ENCODE results near the gene TSFM. TPM values are rescaled to one million over a fixed set of nuclear protein-coding genes. Genes with fewer than 3 reads are reported as not detected.

TSFM gene
- total and polyA plus RNA-seq, 9 donors, result 24.2 to 38.6 (median 28.8) TPM

- peaks cover 8% of the 10 kb centered on the region for H3K4me1 ChIP-seq (ENCODE audit: control insufficient read depth, insufficient read depth, low read length)
- DNase-seq, result no peak
- H3K4me3 ChIP-seq (ENCODE audit: low read length), result no peak overlapping the region
- H3K27me3 ChIP-seq (ENCODE audit: control insufficient read depth, insufficient read depth, low read length), result no peaks in the 10 kb centered on the region
- WGBS (ENCODE audit: insufficient coverage), result no CpG with 5 or more reads among the region's 1 CpG
- H3K9me3 ChIP-seq (replicated peaks; ENCODE audit: control insufficient read depth, low read depth, low read length), result no peaks in the 10 kb centered on the region
- H3K27ac ChIP-seq (ENCODE audit: low read length), result no peak overlapping the region
- H3K36me3 ChIP-seq (ENCODE audit: control insufficient read depth, insufficient read depth, low read length), result peaks cover 19% of the 10 kb centered on the region
These were observed 2.9 kb upstream of the TSFM start for GRCh38 chr12:57779736-57780135.

- WGBS (ENCODE audit: insufficient coverage), result 94% methylated on average over 3 of the region's 4 CpGs
- H3K27ac ChIP-seq (ENCODE audit: low read length), result no peak overlapping the region
These were observed 2.2 kb upstream of the TSFM start for GRCh38 chr12:57780284-57780897.

GRCh38 chr12:57781244-57781643 lies 1.3 kb upstream of the TSFM start:
- H3K36me3 ChIP-seq (ENCODE audit: control insufficient read depth, insufficient read depth, low read length), result peaks cover 21% of the 10 kb centered on the region
- 100% methylated on average over 2 of the region's 3 CpGs for WGBS (ENCODE audit: insufficient coverage)
- H3K27me3 ChIP-seq (ENCODE audit: control insufficient read depth, insufficient read depth, low read length), result no peaks in the 10 kb centered on the region
- H3K9me3 ChIP-seq (replicated peaks; ENCODE audit: control insufficient read depth, low read depth, low read length), result no peaks in the 10 kb centered on the region
- peaks cover 8% of the 10 kb centered on the region for H3K4me1 ChIP-seq (ENCODE audit: control insufficient read depth, insufficient read depth, low read length)
- no peak overlapping the region for H3K4me3 ChIP-seq (ENCODE audit: low read length)
- DNase-seq, result no peak
- H3K27ac ChIP-seq (ENCODE audit: low read length), result no peak overlapping the region

More at GRCh38 chr12:57780284-57780897, 2.2 kb upstream of the TSFM start:
- Histone ChIP-seq H3K4me3 (ENCODE audit: low read length) (no peak overlapping the region), H3K36me3 (ENCODE audit: control insufficient read depth, insufficient read depth, low read length) (peaks cover 21% of the 10 kb centered on the region), H3K4me1 (ENCODE audit: control insufficient read depth, insufficient read depth, low read length) (peaks cover 8% of the 10 kb centered on the region), H3K27me3 (ENCODE audit: control insufficient read depth, insufficient read depth, low read length) (no peaks in the 10 kb centered on the region), H3K9me3 (replicated peaks; ENCODE audit: control insufficient read depth, low read depth, low read length) (no peaks in the 10 kb centered on the region)
- no peak for DNase-seq

GRCh38 chr12:57781801-57782200 lies 786 bp upstream of the TSFM start:
- Histone ChIP-seq H3K27ac (ENCODE audit: low read length) (no peak overlapping the region), H3K36me3 (ENCODE audit: control insufficient read depth, insufficient read depth, low read length) (peaks cover 25% of the 10 kb centered on the region), H3K4me1 (ENCODE audit: control insufficient read depth, insufficient read depth, low read length) (peaks cover 8% of the 10 kb centered on the region), H3K9me3 (replicated peaks; ENCODE audit: control insufficient read depth, low read depth, low read length) (no peaks in the 10 kb centered on the region), H3K4me3 (ENCODE audit: low read length) (no peak overlapping the region), H3K27me3 (ENCODE audit: control insufficient read depth, insufficient read depth, low read length) (no peaks in the 10 kb centered on the region)
- DNase-seq, result no peak
- 56% methylated on average over 2 of the region's 2 CpGs for WGBS (ENCODE audit: insufficient coverage)

DNA sequence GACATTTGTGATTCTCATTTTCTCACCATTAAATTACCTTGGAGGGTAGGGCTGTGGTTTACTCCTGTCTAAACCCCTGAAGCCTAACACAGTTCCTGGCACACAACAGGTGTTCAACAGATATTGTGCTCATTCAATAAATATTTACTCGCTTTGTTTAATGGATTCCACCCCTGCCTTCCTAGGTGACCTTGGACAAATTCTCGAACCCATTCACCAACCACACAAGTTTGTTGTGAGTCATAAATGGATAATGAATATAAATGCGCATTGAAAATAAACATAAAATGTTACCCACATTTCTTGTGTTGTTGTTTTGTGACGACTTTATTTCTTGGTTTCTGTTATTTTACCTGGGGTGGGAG lies 362 bp upstream of the TSFM start:
- H3K36me3 ChIP-seq (ENCODE audit: control insufficient read depth, insufficient read depth, low read length), result peaks cover 29% of the 10 kb centered on the region
- no peak overlapping the region for H3K4me3 ChIP-seq (ENCODE audit: low read length)
- H3K4me1 ChIP-seq (ENCODE audit: control insufficient read depth, insufficient read depth, low read length), result peaks cover 8% of the 10 kb centered on the region
- H3K27ac ChIP-seq (ENCODE audit: low read length), result no peak overlapping the region
- WGBS (ENCODE audit: insufficient coverage), result no CpG with 5 or more reads among the region's 4 CpGs
- H3K27me3 ChIP-seq (ENCODE audit: control insufficient read depth, insufficient read depth, low read length), result no peaks in the 10 kb centered on the region
- DNase-seq, result no peak
- H3K9me3 ChIP-seq (replicated peaks; ENCODE audit: control insufficient read depth, low read depth, low read length), result no peaks in the 10 kb centered on the region

DNA sequence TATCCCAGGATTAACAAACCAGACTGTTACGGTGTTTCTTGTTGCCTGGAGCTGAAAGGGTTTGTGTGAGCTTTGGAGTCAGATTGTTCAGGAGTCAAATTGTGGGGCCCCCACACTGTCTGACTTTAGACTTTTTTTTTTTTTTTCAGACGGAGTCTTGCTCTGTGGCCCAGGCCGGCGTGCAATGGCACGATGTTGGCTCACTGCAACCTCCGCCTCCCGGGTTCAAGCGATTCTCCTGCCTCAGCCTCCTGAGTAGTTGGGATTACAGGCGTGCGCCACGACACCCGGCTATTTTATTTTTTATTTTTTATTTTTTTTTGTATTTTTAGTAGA lies 847 bp downstream of the TSFM start:
- WGBS (ENCODE audit: insufficient coverage), result 70% methylated on average over 2 of the region's 12 CpGs
- peaks cover 39% of the 10 kb centered on the region for H3K36me3 ChIP-seq (ENCODE audit: control insufficient read depth, insufficient read depth, low read length)
- DNase-seq, result no peak
- no peaks in the 10 kb centered on the region for H3K27me3 ChIP-seq (ENCODE audit: control insufficient read depth, insufficient read depth, low read length)
- peaks cover 8% of the 10 kb centered on the region for H3K4me1 ChIP-seq (ENCODE audit: control insufficient read depth, insufficient read depth, low read length)
- H3K4me3 ChIP-seq (ENCODE audit: low read length), result peak overlapping the region; percentile 92
- no peaks in the 10 kb centered on the region for H3K9me3 ChIP-seq (replicated peaks; ENCODE audit: control insufficient read depth, low read depth, low read length)
- no peak overlapping the region for H3K27ac ChIP-seq (ENCODE audit: low read length)

- 81% methylated on average over 2 of the region's 11 CpGs for WGBS (ENCODE audit: insufficient coverage)
- Histone ChIP-seq H3K27me3 (ENCODE audit: control insufficient read depth, insufficient read depth, low read length) (no peaks in the 10 kb centered on the region), H3K4me3 (ENCODE audit: low read length) (no peak overlapping the region), H3K9me3 (replicated peaks; ENCODE audit: control insufficient read depth, low read depth, low read length) (no peaks in the 10 kb centered on the region), H3K27ac (ENCODE audit: low read length) (no peak overlapping the region), H3K36me3 (ENCODE audit: control insufficient read depth, insufficient read depth, low read length) (peaks cover 43% of the 10 kb centered on the region), H3K4me1 (ENCODE audit: control insufficient read depth, insufficient read depth, low read length) (peaks cover 8% of the 10 kb centered on the region)
- DNase-seq, result no peak
These were observed 1.3 kb downstream of the TSFM start for GRCh38 chr12:57783861-57784260.

GRCh38 chr12:57793920-57794319 lies 11.3 kb downstream of the TSFM start:
- H3K36me3 ChIP-seq (ENCODE audit: control insufficient read depth, insufficient read depth, low read length), result peaks cover 41% of the 10 kb centered on the region
- H3K4me3 ChIP-seq (ENCODE audit: low read length), result no peak overlapping the region
- H3K27ac ChIP-seq (ENCODE audit: low read length), result no peak overlapping the region
- H3K9me3 ChIP-seq (replicated peaks; ENCODE audit: control insufficient read depth, low read depth, low read length), result no peaks in the 10 kb centered on the region
- WGBS (ENCODE audit: insufficient coverage), result 92% methylated on average over 1 of the region's 1 CpG
- no peaks in the 10 kb centered on the region for H3K4me1 ChIP-seq (ENCODE audit: control insufficient read depth, insufficient read depth, low read length)
- DNase-seq, result no peak
- no peaks in the 10 kb centered on the region for H3K27me3 ChIP-seq (ENCODE audit: control insufficient read depth, insufficient read depth, low read length)

- Histone ChIP-seq H3K9me3 (replicated peaks; ENCODE audit: control insufficient read depth, low read depth, low read length) (no peaks in the 10 kb centered on the region), H3K36me3 (ENCODE audit: control insufficient read depth, insufficient read depth, low read length) (peaks cover 48% of the 10 kb centered on the region), H3K4me1 (ENCODE audit: control insufficient read depth, insufficient read depth, low read length) (no peaks in the 10 kb centered on the region), H3K27ac (ENCODE audit: low read length) (no peak overlapping the region), H3K27me3 (ENCODE audit: control insufficient read depth, insufficient read depth, low read length) (no peaks in the 10 kb centered on the region), H3K4me3 (ENCODE audit: low read length) (no peak overlapping the region)
- DNase-seq, result no peak
- WGBS (ENCODE audit: insufficient coverage), result 91% methylated on average over 3 of the region's 6 CpGs
These were observed 12.8 kb downstream of the TSFM start for GRCh38 chr12:57795354-57795753.

DNA sequence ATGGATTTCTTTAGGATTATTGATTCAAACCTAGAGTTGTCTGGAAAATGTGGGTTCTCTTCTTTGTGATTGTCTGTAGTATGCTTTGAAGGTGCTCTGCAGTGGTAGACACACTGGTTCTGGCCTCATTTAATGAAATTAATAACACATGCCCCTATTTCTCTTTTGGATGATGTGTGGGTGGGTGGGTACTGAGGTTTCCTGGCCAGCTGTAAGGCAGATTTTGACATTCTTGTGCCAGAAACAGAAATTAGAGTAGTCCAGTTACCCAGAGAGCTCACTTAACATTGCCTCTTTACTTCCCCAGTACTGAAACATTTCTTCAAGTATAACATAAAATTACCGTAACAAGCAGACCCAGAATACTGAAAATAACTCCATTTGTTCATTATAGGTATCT lies 14.4 kb downstream of the TSFM start:
- Histone ChIP-seq H3K9me3 (replicated peaks; ENCODE audit: control insufficient read depth, low read depth, low read length) (no peaks in the 10 kb centered on the region), H3K36me3 (ENCODE audit: control insufficient read depth, insufficient read depth, low read length) (peaks cover 58% of the 10 kb centered on the region), H3K27ac (ENCODE audit: low read length) (no peak overlapping the region), H3K4me1 (ENCODE audit: control insufficient read depth, insufficient read depth, low read length) (no peaks in the 10 kb centered on the region), H3K27me3 (ENCODE audit: control insufficient read depth, insufficient read depth, low read length) (no peaks in the 10 kb centered on the region), H3K4me3 (ENCODE audit: low read length) (no peak overlapping the region)
- WGBS (ENCODE audit: insufficient coverage), result no CpG with 5 or more reads among the region's 1 CpG
- DNase-seq, result no peak

DNA sequence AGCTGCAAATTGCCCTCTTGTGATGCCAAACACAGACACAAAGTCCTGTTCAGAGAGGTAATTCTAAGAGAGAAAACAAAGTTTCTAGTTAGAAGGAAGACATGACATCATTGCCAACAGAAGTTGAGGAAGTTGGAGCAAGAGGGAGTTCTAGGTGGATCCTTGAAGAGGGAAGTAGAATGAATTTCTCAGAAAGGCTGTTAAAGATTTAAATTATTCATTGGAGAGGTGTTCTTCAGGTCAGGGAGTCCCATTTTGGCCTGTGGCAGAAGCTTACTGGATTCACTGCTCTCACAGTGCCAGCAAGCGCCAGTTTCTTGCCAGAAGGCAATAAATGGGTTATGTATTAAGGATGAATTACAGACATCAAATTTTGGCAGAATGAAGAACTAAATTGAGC lies 15.3 kb downstream of the TSFM start:
- Histone ChIP-seq H3K4me3 (ENCODE audit: low read length) (no peak overlapping the region), H3K9me3 (replicated peaks; ENCODE audit: control insufficient read depth, low read depth, low read length) (no peaks in the 10 kb centered on the region), H3K4me1 (ENCODE audit: control insufficient read depth, insufficient read depth, low read length) (no peaks in the 10 kb centered on the region), H3K27ac (ENCODE audit: low read length) (no peak overlapping the region), H3K36me3 (ENCODE audit: control insufficient read depth, insufficient read depth, low read length) (peaks cover 59% of the 10 kb centered on the region), H3K27me3 (ENCODE audit: control insufficient read depth, insufficient read depth, low read length) (no peaks in the 10 kb centered on the region)
- no CpG with 5 or more reads among the region's 1 CpG for WGBS (ENCODE audit: insufficient coverage)
- no peak for DNase-seq
